Heart left ventricle (tissue), 13 donors: ENCODE data around the gene ENTHD1.

ENCODE experiments used
- CTCF ChIP-seq, 12 donors: fragments of 200-600 bp; sonication (generic) in 4 of 12; IDR thresholded peaks; one replicate each; pipeline versions ENCODE4 v1.5.0 to v1.8.0; 2018 to 2022; ENCODE audit warnings: antibody characterized with exemption in 12 of 12, mild to moderate bottlenecking in 5 of 12
- POLR2A ChIP-seq, 2 donors: fragments of 450-650 bp; IDR thresholded peaks; one replicate each; pipeline ENCODE4 v1.6.1; 2017; ENCODE audit warnings: antibody characterized with exemption in 2 of 2, mild to moderate bottlenecking in 2 of 2, moderate library complexity in 2 of 2
- donor health status: ischemic (EF 13 %, LVEDD 7.1; RV severe dilation, severe dysfunction).
- donor health status: DM: no; HTN: yes; CAD: no.
- donor health status: DM: no; HTN: no; CAD: no.
- donor health status: ischemic (EF 25% LVEDD 6.9; RV normal size, moderate dysfunction).
- donor health status: ischemic (EF 25% LVEDD 5.7; RV mildly dilated, moderate dysfunction).
- donor health status: ischemic (EF 35%, LVEDD 5.7; RV mildly dilated, moderate dysfunction).
- donor health status: nonischemic (EF 11% LVEDD 7.7; RV severe dilation, severe dysfunction).
- donor health status: DM: yes; HTN: yes; CAD: no.
- donor health status: PGD.
- donor health status: ischemic (EF 29% LVEDD 5.4; RV normal size, mild dysfunction).
- donor health status: nonischemic (EF 23%, LVEDD 6.1; RV moderate dilation, normal function).

- TF ChIP-seq POLR2A (IDR thresholded peaks at IDR 0.05) (no peak), CTCF (IDR thresholded peaks at IDR 0.05) (no peak)
These were observed 60.9 kb downstream of the ENTHD1 start for GRCh38 chr22:39832627-39833074.
